Left ventricle myocardium superior (tissue), 1 donor: ENCODE measurements around the gene SUSD4. TPM values are rescaled to one million over a fixed set of nuclear protein-coding genes. Genes with fewer than 3 reads are reported as not detected.
"Not testable (repeated sequence)": the region's sequence is repeated elsewhere in the genome, so short reads cannot be mapped to it uniquely, and the experiment has no call there.

Experiments used
- ATAC-seq: fragments of 200-7000 bp; cut with Tn5 transposase; one replicate; pipeline ENCODE4 v1.9.1; 2020; ENCODE audit warnings: mild to moderate bottlenecking, moderate library complexity
- DNase-seq: peaks from one replicate; pipeline ENCODE4 v3.0.0-alpha.2; 2020
- intact Hi-C: fragments of 100-400 bp; cut with micrococcal nuclease; formaldehyde crosslinking; loops from one replicate; pipeline ENCODE4 v1.11.0; 2022
- total RNA-seq: library from RNA; stranded (reverse); fragmentation: NEBNext Ultra II Directional; extraction: Animal tissue kit (Norgen Biotek cat#: 25700); gene quantifications from one replicate; pipeline ENCODE4 v1.2.1, GENCODE V29; 2021
- donor health status: DM: no; HTN: yes; CAD: no; lungs with severe emphysema.

SUSD4 gene
- total RNA-seq, 1 donor from 2014 or later = 8.2 TPM

- intact Hi-C loops = no loop called here
Observed at GRCh38 chr1:223308136-223308535, 55.8 kb downstream of the SUSD4 start.

GRCh38 chr1:223307544-223307943, 56.4 kb downstream of the SUSD4 start:
- intact Hi-C loops = no loop called here
- ATAC-seq = no peak

More at GRCh38 chr1:223308136-223308535, 55.8 kb downstream of the SUSD4 start:
- DNase-seq (no peak), ATAC-seq (no peak)

GRCh38 chr1:223304931-223305330, 59.0 kb downstream of the SUSD4 start:
- intact Hi-C loops = no loop called here
- ATAC-seq (no peak), DNase-seq (no peak)

More at GRCh38 chr1:223307544-223307943, 56.4 kb downstream of the SUSD4 start:
- no peak for DNase-seq

DNA sequence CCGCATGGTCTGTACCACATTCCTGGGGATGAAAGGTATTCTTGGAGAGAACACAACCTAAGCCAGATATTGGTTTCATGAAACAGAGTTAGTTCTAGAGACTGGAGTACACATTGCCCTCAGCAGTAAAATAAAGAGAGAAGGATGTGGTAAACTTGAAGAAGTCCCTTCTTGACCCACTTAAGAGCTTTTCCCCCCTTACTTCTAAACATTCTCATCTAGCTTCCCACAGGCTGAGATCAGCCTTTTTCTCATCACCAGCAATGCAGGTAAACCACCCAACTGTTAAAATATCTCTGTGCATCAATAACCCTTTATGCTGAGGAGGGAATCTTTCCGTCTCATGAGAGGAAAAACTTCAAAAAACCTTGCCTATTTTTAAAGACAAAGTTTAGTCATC, 62.6 kb downstream of the SUSD4 start:
- ATAC-seq = no peak
- DNase-seq = no peak
- intact Hi-C loops = no loop called here

DNA sequence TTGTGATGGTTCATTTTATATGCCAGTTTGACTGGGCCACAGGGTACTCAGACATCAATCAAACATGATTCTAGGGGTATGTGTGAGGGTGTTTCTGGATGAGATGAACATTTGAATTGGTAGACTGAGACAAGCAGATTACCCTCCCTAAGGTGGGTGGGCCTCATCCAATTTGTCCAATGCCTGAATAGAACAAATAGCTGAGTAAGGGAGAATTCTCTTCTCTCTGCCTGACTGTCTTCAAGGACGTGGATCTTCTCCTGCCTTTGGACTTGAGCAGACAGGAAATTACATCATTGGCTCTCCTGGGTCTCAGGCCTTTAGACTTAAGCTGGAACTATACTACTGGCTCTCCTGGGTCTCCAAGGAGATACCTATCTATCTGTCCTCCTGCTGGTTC, 64.4 kb downstream of the SUSD4 start:
- no peak for ATAC-seq
- intact Hi-C loops = no loop called here
- no peak for DNase-seq

GRCh38 chr1:223298701-223299100, 65.3 kb downstream of the SUSD4 start:
- ATAC-seq (no peak), DNase-seq (no peak)
- intact Hi-C loops = no loop called here

- intact Hi-C loops = no loop called here
- DNase-seq (no peak), ATAC-seq (no peak)
Observed at GRCh38 chr1:223297800-223298199, 66.2 kb downstream of the SUSD4 start.

GRCh38 chr1:223291796-223292195, 72.2 kb downstream of the SUSD4 start:
- ATAC-seq (no peak), DNase-seq (no peak)
- intact Hi-C loops = no loop called here

- ATAC-seq (no peak), DNase-seq (no peak)
- intact Hi-C loops = no loop called here
Observed at GRCh38 chr1:223290397-223290796, 73.6 kb downstream of the SUSD4 start.

GRCh38 chr1:223289621-223290020, 74.4 kb downstream of the SUSD4 start:
- intact Hi-C loops = no loop called here
- DNase-seq (no peak), ATAC-seq (no peak)

- ATAC-seq (no peak), DNase-seq (no peak)
- intact Hi-C loops = no loop called here
Observed at GRCh38 chr1:223288826-223289225, 75.2 kb downstream of the SUSD4 start.

DNA sequence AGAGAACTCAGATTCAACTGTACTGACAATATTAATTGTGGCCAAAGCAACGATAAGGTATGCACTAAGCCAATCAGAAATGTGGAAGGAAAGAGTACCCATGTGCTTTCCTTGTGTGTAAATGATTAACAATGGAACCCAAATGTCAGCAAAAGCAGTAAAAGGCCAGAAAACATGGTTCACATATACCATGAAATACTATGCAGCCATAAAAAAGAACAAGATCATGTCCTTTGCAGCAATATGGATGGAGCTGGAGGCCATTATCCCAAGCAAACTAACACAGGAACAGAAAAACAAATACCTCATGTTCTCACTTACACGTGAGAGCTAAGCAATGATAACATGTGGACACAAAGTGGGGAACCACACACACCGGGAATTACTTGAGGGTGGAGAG, 78.5 kb downstream of the SUSD4 start:
- ATAC-seq = no peak
- intact Hi-C loops = no loop called here
- no peak for DNase-seq

DNA sequence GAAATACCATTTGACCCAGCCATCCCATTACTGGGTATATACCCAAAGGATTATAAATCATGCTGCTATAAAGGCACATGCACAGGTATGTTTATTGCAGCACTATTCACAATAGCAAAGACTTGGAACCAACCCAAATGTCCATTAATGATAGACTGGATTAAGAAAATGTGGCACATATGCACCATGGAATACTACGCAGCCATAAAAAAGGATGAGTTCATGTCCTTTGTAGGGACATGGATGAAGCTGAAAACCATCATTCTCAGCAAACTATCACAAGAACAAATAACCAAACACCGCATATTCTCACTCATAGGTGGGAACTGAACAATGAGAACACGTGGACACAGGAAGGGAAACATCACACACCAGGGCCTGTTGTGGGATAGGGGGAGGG, 80.3 kb downstream of the SUSD4 start:
- intact Hi-C loops, ATAC-seq: not testable (repeated sequence)

DNA sequence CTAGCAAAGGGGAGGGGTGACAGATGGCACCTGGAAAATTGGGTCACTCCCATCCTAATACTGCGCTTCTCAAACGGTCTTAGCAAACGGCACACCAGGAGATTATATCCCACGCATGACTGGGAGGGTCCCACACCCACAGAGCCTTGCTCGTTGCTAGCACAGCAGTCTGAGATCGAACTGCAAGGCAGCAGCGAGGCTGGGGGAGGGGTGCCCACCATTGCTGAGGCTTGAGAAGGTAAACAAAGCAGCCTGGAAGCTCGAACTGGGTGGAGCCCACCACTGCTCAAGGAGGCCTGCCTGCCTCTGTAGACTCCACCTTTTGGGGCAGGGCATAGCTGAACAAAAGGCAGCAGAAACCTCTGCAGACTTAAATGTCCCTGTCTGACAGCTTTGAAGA, 85.7 kb downstream of the SUSD4 start:
- intact Hi-C loops, DNase-seq, ATAC-seq: not testable (repeated sequence)

More for the DNA sequence above, 80.3 kb downstream of the SUSD4 start:
- not testable (repeated sequence) for DNase-seq

DNA sequence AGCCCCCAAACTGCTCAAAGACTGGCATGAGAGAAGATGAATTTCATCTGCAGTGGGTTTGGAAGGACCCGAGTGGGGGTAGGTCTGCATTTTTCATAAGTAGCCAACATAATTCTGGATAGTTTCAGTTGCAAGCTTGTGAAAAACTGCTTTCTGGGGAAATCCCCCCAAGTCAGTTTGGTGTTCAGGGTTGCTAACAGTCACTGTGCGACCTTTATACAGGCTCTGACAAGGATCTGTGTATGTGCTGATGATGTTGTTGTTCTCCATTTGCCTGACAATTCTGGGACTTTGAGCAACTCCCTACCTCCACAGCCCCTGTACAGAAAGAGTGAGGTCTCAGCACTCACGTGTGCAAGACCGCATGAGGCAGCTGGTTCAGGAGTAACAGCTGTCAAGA, 87.9 kb downstream of the SUSD4 start:
- no peak for ATAC-seq

DNA sequence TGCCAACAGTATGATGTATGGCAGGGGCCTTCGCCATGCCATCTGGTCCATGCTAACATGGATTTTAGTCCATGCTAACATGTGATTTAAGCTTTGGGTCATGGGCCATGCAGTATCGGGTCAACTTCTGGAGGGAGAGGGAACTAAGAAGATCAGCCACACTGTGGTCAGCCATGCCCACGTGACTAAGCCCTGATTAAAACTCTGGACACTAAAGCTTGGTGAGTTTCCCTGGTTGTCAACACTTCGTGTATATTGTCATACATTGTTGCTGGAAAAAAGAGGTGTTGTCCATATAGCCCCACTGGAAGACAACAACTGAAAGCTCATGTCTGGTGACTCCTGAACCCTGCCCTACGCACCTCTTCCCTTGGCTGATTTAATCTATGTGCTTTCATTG, 90.5 kb downstream of the SUSD4 start:
- no peak for ATAC-seq
- intact Hi-C loops = no loop called here

More for the DNA sequence above, 87.9 kb downstream of the SUSD4 start:
- intact Hi-C loops = no loop called here
- no peak for DNase-seq

GRCh38 chr1:223271085-223271781, 92.7 kb downstream of the SUSD4 start:
- ATAC-seq = no peak
- intact Hi-C loops = no loop called here
- no peak for DNase-seq

More for the DNA sequence above, 90.5 kb downstream of the SUSD4 start:
- DNase-seq = no peak

DNA sequence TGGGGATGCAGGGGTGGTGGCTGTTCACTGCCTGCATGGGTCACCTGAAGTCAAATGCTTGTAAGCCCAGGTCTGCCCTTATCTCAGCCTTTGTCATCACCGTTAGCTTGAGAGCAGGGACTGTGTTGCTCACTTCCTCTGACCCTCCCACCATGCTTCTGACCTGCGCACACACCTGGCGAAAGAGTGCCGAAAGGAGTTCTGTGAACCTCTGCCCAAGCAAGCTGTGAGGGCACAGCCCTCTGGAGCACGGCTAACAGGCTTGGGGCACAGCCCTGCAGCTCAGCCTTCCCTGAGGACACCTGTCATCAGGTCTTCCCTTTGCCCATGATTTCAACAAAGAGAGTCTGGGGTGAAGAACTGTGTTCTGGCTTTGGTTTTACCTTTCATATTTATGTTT, 93.8 kb downstream of the SUSD4 start:
- no peak for ATAC-seq
- DNase-seq = no peak
- intact Hi-C loops = no loop called here

DNA sequence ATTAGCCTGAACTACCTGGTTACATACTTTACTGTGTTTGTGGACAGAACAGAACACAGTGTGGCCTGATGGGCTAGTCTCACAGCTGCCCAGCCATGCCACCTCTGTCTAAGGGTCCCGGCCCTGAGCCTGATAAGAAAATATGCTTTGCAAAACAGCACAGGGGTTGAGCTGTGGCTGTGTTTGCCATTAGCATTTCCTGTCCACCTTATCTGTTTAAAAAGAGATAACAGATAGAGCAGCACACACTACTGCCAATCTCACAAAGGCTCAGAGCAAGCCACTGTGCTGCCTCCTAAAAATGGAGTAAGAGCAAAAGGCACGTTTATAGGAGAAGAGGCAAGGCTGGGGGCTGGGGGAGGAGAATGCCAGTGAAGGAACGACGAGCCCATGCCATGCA, 95.0 kb downstream of the SUSD4 start:
- intact Hi-C loops = no loop called here
- DNase-seq = no peak
- ATAC-seq = no peak

DNA sequence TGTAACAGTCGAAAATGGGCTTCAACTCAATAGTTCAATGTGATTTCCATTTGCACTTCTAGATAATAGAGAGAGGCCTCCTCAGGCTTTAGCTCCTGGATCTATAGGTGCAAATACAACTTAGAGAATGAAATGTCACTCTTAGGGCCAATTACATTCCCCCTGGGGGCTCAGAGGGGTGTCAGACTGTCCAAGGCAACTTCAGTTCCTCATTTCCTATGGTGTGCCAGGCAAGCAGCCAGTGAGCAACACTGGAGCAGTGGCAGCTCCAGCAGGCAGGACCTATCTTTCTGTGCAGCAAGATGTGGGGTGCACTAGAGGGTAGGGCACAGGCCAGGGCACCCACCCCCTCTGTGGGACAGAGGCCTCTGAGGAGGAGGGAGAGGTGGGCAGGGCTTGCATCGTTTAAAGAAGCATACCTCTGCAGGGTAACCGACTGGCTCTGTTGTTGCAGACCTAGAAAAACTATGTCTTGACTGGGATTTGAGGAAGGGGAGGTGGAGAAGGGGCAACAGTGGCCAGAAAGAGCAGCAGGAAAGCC, 97.3 kb downstream of the SUSD4 start:
- intact Hi-C loops = no loop called here
- DNase-seq = no peak
- ATAC-seq = no peak
